Measurements from ENCODE around the gene UBE2D4. TPM values are rescaled to one million over a fixed set of nuclear protein-coding genes. Genes with fewer than 3 reads are reported as not detected.
"Not testable (repeated sequence)": the region's sequence is repeated elsewhere in the genome, so short reads cannot be mapped to it uniquely, and the experiment has no call there.

UBE2D4 gene
- total RNA-seq, 1 experiment from 2014 or later = 15.6 TPM

DNA sequence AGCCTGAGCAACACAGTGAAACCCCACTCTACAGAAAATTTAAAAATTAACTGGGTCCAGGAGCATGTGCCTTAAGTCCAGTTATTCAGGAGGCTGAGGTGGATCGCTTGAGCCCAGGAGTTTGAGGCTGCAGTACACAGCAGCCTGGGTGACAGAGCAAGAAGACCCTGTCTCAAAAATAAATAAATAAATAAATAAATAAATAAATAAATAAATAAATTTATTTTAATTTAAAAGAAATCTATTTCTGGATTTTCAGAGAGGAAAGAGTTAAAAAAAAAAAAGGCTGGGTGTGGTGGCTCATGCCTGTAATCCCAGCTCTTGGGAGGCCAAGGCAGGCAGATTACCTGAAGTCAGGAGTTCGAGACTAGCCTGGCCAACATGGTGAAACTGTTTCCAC, 27.7 kb upstream of the UBE2D4 start:
- not testable (repeated sequence) for H3K27ac ChIP-seq; DNase-seq; H3K9me3 ChIP-seq (replicated peaks); H3K4me3 ChIP-seq; H3K27me3 ChIP-seq; H3K36me3 ChIP-seq; H3K4me1 ChIP-seq

DNA sequence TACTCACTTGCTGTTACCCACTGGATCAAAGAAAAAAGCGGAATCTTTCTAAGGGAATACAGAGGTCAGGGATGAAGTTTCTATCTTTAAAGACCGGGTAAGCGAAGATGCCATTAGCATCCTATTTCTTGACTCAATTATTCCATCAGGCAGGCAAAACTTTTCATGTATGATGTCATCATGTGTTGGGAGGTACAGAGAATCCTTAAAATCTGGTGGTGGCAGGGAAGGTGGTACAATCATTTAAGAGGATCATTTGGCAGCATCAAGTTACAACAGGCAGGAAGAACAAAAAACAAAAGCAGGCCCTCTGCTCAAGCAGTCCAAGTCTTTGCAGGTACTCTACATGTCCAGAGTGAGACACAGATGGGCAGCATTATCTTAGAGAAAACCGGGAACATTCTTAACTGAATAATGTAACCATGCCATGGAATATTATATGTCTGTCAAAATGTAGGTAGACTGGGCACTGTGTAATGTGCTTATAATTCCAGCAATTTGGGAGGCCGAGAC, 23.6 kb upstream of the UBE2D4 start:
- Histone ChIP-seq H3K27ac (no peak overlapping the region), H3K27me3 (0 out of 2 replicates have a peak, but pooled peaks cover 3% of the 10 kb centered on the region), H3K36me3 (no peaks in the 10 kb centered on the region; the same call in none of the 2 replicates), H3K4me1 (peaks cover 5% of the 10 kb centered on the region; the same call in 1 of the 2 replicates), H3K4me3 (no peak overlapping the region), H3K9me3 (replicated peaks) (no peaks in the 10 kb centered on the region)
- no peak for DNase-seq

GRCh38 chr7:43904533-43905208, 21.6 kb upstream of the UBE2D4 start:
- no peaks in the 10 kb centered on the region for H3K9me3 ChIP-seq (replicated peaks)
- H3K36me3 ChIP-seq = no peaks in the 10 kb centered on the region; the same call in none of the 2 replicates
- 0 out of 2 replicates have a peak, but pooled peaks cover 3% of the 10 kb centered on the region for H3K27me3 ChIP-seq
- H3K4me1 ChIP-seq = peaks cover 5% of the 10 kb centered on the region; the same call in 1 of the 2 replicates
- DNase-seq = no peak
- no peak overlapping the region for H3K27ac ChIP-seq
- H3K4me3 ChIP-seq = no peak overlapping the region

- DNase-seq = peak in 1 of 2 experiments; percentile 22
- Histone ChIP-seq H3K27me3 (0 out of 2 replicates have a peak, but pooled peaks cover 3% of the 10 kb centered on the region), H3K36me3 (no peaks in the 10 kb centered on the region; the same call in none of the 2 replicates), H3K4me3 (peak overlapping the region; percentile 77), H3K9me3 (replicated peaks) (no peaks in the 10 kb centered on the region), H3K27ac (peak overlapping the region; percentile 31; the same call in 1 of the 2 replicates), H3K4me1 (peaks cover 5% of the 10 kb centered on the region; the same call in 1 of the 2 replicates)
Measured at GRCh38 chr7:43905209-43905946, 20.9 kb upstream of the UBE2D4 start.

- Histone ChIP-seq H3K36me3 (no peaks in the 10 kb centered on the region; the same call in none of the 2 replicates), H3K9me3 (replicated peaks) (no peaks in the 10 kb centered on the region), H3K27me3 (0 out of 2 replicates have a peak, but pooled peaks cover 3% of the 10 kb centered on the region), H3K27ac (peak overlapping the region; percentile 31; the same call in 1 of the 2 replicates), H3K4me1 (peaks cover 5% of the 10 kb centered on the region; the same call in 1 of the 2 replicates), H3K4me3 (peak overlapping the region; percentile 77)
- peak; percentile 69 to 74 for DNase-seq
Measured at GRCh38 chr7:43905956-43906330, 20.3 kb upstream of the UBE2D4 start.

GRCh38 chr7:43906331-43907010, 19.8 kb upstream of the UBE2D4 start, which contains the start of gene URGCP:
TSS of gene URGCP (minus strand) at chr7:43906596. CDS start at chr7:43906575, 21 bp downstream.
- no peaks in the 10 kb centered on the region for H3K9me3 ChIP-seq (replicated peaks)
- H3K27ac ChIP-seq = peak within 1 kb of the TSS; percentile 31; the same call in 1 of the 2 replicates
- H3K4me3 ChIP-seq = peak within 1 kb of the TSS; percentile 77
- H3K4me1 ChIP-seq = peaks cover 5% of the 10 kb centered on the region; the same call in 1 of the 2 replicates
- H3K27me3 ChIP-seq = 0 out of 2 replicates have a peak, but pooled peaks cover 3% of the 10 kb centered on the region
- DNase-seq = peak; percentile 48 to 54
- H3K36me3 ChIP-seq = no peaks in the 10 kb centered on the region; the same call in none of the 2 replicates

DNA sequence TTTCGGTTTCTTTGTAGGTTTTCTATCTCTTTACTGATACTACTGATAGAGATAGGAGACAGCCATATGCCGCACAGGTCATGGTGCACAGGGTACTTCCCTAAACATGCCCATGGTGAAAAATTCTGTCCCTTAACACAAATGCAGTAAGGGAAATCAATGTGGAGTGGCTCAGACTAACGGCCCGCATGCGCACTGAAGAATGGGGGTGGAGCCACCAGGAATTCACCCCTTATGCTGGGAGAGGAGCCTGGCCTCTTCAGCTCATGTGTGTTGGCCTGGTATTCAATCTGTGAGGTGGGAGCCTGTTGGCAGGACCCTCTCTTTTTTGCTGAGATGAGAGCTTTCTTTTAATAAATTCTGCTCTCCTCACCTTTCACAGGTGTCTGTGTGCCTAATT, 11.4 kb upstream of the UBE2D4 start:
- no peak overlapping the region for H3K4me3 ChIP-seq
- H3K27ac ChIP-seq = no peak overlapping the region
- no peak for DNase-seq
- no peaks in the 10 kb centered on the region for H3K9me3 ChIP-seq (replicated peaks)
- H3K4me1 ChIP-seq = no peaks in the 10 kb centered on the region
- no peaks in the 10 kb centered on the region for H3K27me3 ChIP-seq
- H3K36me3 ChIP-seq = no peaks in the 10 kb centered on the region

GRCh38 chr7:43915907-43916306, 10.3 kb upstream of the UBE2D4 start:
- DNase-seq = no peak
- no peaks in the 10 kb centered on the region for H3K9me3 ChIP-seq (replicated peaks)
- no peak overlapping the region for H3K27ac ChIP-seq
- no peaks in the 10 kb centered on the region for H3K4me1 ChIP-seq
- H3K36me3 ChIP-seq = no peaks in the 10 kb centered on the region
- no peak overlapping the region for H3K4me3 ChIP-seq
- no peaks in the 10 kb centered on the region for H3K27me3 ChIP-seq

DNA sequence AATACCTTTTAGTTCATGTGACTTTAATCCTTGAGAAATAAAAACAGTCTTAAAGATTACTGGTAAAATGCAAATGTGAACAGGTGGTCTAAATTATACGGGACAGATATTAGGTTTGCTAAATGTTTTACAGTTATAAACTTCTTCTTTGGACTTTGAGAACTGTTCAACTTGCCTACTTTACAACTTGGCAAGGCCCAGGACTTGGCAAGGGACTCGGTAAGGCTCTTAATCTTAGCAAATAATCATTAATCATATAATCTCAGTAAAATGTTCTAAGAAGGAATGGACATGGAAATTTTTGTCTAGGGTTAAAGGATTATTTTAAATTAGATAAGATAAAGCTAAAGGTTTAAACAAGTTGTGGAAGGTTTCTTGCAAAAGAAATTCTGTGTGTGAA, 4.8 kb upstream of the UBE2D4 start:
- Histone ChIP-seq H3K4me3 (no peak overlapping the region), H3K27ac (no peak overlapping the region), H3K36me3 (no peaks in the 10 kb centered on the region), H3K4me1 (no peaks in the 10 kb centered on the region), H3K27me3 (no peaks in the 10 kb centered on the region), H3K9me3 (replicated peaks) (no peaks in the 10 kb centered on the region)
- DNase-seq = no peak

GRCh38 chr7:43922726-43923125, 3.5 kb upstream of the UBE2D4 start:
- H3K27ac ChIP-seq = no peak overlapping the region
- H3K4me3 ChIP-seq = no peak overlapping the region
- no peak for DNase-seq

GRCh38 chr7:43926798-43927123, 525 bp downstream of the UBE2D4 start:
- peak overlapping the region; percentile 68 for H3K4me3 ChIP-seq
- H3K4me1 ChIP-seq = no peaks in the 10 kb centered on the region
- H3K36me3 ChIP-seq = no peaks in the 10 kb centered on the region
- DNase-seq = no peak
- no peaks in the 10 kb centered on the region for H3K27me3 ChIP-seq
- H3K27ac ChIP-seq = no peak overlapping the region
- H3K9me3 ChIP-seq (replicated peaks) = no peaks in the 10 kb centered on the region

More at GRCh38 chr7:43922726-43923125, 3.5 kb upstream of the UBE2D4 start:
- H3K9me3 ChIP-seq (replicated peaks) = no peaks in the 10 kb centered on the region
- H3K27me3 ChIP-seq = no peaks in the 10 kb centered on the region
- no peaks in the 10 kb centered on the region for H3K36me3 ChIP-seq
- no peaks in the 10 kb centered on the region for H3K4me1 ChIP-seq

DNA sequence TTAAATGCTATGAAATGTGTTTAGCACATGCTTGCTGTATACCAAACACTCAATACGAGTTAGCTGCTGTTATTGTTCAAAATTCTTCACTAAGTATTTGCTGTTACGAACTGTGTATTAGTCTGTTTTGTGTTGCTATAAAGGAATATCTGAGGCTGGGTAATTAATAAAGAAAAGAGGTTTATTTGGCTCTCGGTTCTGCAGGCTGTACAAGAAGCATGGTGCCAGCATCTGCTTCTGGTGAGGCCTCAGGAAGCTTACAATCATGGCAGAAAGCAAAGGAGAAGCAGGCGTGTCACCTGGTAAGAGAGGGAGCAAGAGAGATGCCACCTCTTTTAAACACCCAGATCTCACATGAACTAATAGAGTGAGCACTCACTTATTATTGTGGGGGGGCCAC, 1.6 kb downstream of the UBE2D4 start:
- Histone ChIP-seq H3K9me3 (replicated peaks) (no peaks in the 10 kb centered on the region), H3K4me3 (no peak overlapping the region), H3K27ac (no peak overlapping the region), H3K4me1 (no peaks in the 10 kb centered on the region), H3K27me3 (no peaks in the 10 kb centered on the region), H3K36me3 (no peaks in the 10 kb centered on the region)
- DNase-seq = no peak

DNA sequence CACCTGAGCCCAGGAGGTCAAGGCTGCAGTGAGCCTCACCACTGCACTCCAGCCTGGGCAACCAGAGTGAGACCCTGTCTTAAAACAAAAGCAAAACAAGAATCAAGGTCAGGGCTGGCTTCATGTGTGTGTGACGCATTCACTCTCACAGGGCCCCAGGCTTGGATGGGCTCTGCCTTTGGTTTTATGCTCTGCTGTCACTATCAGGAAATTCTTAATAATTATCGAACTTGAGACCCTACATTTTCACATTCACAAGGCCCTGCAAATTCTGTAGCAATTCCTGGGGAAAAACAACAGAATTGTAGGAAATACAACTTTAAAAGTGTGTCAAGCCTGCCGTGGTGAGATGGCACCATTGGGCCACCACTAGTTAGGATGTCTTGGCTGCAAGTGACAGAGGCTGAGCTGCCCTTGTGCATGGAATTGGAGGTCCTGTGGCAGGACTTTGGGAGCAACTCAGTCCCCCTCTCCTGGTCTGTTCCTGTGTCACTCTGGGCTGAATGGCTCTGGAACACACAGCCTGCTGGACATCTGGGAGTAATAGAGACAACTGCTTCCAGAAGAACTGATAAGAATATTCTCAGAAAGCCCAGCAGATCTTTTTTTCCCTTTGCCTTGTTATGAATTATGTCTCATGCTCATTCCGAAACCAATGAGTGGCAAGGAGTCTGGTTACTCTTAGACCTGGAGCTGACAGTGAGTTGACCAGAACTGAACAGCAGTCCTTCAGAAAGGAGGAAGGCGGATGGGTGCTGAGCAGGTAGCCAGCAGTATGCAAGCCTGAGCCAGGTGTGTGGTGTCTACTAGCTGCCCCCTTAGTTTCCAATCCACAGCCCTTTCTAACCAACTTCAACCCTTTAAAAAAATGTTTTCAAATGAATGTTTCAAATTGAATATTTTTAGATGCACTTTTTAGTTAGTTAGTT, 3.6 kb downstream of the UBE2D4 start:
- Histone ChIP-seq H3K27me3 (no peaks in the 10 kb centered on the region), H3K4me1 (no peaks in the 10 kb centered on the region), H3K27ac (no peak overlapping the region), H3K9me3 (replicated peaks) (no peaks in the 10 kb centered on the region), H3K4me3 (no peak overlapping the region), H3K36me3 (no peaks in the 10 kb centered on the region)
- no peak for DNase-seq

DNA sequence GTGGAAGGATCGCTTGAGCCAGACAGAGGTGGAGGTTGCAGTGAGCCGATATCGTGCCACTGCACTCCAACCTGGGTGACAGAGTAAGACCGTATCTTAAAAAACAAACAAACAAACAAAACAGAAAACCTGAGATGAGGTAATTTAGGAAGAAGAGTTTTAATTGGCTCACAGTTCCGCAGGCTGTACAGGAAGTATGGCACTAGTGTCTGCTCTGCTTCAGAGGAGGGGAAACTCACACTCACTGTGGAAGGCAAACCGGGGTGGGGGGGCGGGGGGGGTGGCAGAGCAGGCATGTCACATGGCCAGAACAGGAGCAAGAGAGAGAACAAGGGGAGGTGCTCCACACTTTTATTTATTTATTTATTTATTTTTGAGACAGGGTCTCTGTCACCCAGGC, 5.1 kb downstream of the UBE2D4 start:
- H3K36me3 ChIP-seq = no peaks in the 10 kb centered on the region
- no peaks in the 10 kb centered on the region for H3K4me1 ChIP-seq
- no peaks in the 10 kb centered on the region for H3K9me3 ChIP-seq (replicated peaks)
- H3K27ac ChIP-seq = no peak overlapping the region
- no peak overlapping the region for H3K4me3 ChIP-seq
- no peak for DNase-seq
- no peaks in the 10 kb centered on the region for H3K27me3 ChIP-seq
